GM18861 (cell line): Measurements from ENCODE around the gene KLHDC4.

Source experiments
- ATAC-seq: cut with Tn5 transposase; IDR thresholded peaks from one replicate; pipeline ENCODE4 v1.9.1; 2021; ENCODE audit not compliant: unreplicated experiment

Gene KLHDC4

DNA sequence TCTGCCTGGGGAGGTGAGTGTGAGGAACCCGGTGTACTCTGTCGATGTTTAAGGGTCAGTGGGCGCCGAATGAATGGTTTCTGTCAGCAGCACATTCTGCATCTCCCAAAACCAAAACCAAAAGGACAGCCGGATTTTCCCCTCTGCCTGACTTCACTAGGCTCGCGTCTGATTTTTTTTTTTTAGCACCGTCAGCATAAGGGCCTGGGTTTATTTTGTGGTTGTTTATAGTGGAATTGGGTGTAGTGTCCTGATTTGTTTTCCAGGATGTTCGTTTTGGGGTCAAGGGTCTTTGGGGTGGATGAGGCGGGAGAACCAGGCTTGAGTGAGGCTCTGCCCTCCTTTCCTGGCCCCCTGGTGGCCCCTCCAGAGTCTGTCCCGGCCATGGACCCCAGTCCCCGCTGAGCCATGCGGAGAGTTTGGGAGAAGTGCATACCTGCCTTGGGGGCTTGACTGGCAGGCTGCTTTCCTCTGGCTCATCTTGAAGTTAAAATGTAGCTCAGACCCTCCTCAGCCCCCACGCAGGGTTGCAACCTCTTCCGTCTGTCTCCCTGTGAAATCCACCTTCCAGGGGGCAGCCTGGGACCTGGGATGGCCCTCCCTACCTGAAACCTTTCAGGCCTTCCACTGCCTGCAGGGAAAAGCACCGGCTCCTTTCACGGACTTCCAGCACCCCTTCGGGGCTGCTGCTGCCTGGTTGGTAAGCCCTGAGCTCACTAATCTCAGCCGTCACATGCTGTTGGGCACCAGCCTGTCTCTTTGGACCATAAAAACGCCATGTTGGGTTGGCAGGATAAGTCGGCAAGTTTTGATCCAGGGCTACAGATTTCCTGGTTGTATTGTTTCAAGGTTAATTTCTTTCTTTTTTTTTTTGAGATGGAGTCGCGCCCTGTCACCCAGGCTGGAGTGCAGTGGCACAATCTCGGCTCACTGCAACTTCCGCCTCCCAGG, 103.3 kb downstream of the KLHDC4 start:
- ATAC-seq: no peak

DNA sequence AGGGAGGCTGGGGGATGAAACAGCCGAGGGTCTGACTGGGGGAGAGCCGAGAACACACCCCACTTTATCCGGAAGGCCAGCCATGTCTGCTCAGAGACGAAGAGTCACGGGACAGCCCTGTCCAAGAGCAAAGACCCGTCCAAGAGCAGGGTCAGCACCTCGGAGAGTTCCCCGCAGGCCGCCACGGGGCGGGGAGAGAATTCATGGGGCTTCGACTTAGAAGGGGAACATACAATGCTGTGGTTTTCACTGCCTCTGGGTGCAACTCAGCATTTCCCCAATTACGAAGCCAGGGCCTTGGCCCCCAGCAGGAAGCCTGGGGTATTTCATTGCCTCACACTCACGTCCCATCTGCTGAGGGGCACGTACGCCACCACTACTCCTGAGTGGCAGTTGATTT, 104.2 kb downstream of the KLHDC4 start:
- no peak for ATAC-seq

DNA sequence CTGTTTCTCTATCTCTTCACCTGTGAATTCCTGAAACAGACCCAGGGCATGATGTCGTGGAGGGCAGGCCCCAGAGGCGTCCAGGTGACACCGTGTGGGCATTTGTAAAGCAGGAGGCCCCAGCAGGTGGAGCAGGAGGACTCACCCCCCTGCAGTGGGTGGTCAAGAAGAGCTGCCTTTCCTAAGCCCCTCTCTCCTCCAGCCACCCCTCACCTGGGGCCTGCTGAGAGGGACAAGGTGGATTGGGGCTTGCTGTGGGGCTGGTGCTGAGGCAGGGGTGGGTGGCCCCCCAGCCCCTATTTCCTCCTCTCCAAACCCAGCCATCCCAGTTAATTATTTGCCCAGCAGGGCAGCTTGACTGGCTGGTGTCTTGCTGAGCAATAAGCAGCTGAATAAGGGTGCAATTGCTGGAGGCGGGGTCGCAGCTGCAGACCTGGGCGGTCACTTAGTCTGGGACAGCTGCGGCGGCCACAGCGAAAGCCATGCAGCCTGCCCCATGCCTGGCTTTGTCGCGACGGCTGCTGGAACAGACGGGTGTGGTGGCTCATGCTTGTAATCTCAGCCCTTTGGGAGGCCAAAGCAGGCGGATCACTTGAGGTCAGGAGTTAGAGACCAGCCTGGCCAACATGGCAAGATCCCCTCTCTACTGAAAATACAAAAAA, 107.1 kb downstream of the KLHDC4 start:
- no peak for ATAC-seq
